ENCODE measurements around the gene LRRC9.

DNA sequence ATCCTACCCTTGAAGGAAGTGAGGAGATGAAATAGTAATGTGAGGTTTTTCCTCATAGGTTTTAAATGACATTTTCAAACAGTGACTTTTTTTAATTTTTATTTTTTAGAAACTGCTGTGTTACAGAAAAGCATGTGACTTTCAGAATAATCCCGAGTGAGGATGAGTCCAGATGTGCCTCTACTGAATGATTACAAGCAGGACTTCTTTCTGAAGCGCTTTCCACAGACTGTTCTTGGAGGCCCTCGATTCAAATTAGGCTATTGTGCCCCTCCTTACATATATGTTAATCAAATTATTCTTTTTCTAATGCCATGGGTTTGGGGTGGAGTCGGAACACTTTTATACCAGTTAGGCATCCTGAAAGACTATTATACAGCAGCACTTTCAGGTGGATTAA lies 187.5 kb downstream of the LRRC9 start:
- TF ChIP-seq CTCF (IDR thresholded peaks at IDR 0.05) (no peak), POLR2A (IDR thresholded peaks at IDR 0.05) (no peak), POLR2AphosphoS5 (IDR thresholded peaks at IDR 0.05) (no peak), EP300 (IDR thresholded peaks at IDR 0.05) (no peak)

Measured in upper lobe of left lung (tissue), 4 donors.